Stimulated activated CD8-positive, alpha-beta memory T cell treated with anti-CD3 and anti-CD28 coated beads, Interleukin-15, amount 100 ng/mL, for 1 hour (primary cell): Measurements from ENCODE around the gene SERPINE1.
"Not testable (repeated sequence)": the region's sequence is repeated elsewhere in the genome, so short reads cannot be mapped to it uniquely, and the experiment has no call there.

ENCODE experiments used
- DNase-seq: peaks from one replicate; pipeline ENCODE4 v3.0.0-alpha.2; 2020; ENCODE audit warnings: low read depth

SERPINE1 gene

DNA sequence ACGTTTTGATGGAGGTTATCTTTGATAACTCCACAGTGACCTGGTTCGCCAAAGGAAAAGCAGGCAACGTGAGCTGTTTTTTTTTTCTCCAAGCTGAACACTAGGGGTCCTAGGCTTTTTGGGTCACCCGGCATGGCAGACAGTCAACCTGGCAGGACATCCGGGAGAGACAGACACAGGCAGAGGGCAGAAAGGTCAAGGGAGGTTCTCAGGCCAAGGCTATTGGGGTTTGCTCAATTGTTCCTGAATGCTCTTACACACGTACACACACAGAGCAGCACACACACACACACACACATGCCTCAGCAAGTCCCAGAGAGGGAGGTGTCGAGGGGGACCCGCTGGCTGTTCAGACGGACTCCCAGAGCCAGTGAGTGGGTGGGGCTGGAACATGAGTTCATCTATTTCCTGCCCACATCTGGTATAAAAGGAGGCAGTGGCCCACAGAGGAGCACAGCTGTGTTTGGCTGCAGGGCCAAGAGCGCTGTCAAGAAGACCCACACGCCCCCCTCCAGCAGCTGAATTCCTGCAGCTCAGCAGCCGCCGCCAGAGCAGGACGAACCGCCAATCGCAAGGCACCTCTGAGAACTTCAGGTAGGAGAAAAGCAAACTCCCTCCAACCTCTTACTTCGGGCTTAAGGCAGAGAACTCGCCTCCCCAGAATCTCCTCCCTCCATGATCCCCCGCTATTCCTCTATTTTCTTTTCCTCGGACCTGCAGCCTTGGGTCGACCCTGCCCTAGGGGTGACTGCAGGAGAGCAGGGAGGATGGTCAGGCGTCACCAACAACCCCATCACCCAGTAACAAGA is at the start of gene SERPINE1:
Gene SERPINE1, plus strand, starts transcription at position 454 of the 809 bp plus-strand sequence. CDS start 1,290 bp downstream, outside the sequence.
- DNase-seq = peak; percentile 14

DNA sequence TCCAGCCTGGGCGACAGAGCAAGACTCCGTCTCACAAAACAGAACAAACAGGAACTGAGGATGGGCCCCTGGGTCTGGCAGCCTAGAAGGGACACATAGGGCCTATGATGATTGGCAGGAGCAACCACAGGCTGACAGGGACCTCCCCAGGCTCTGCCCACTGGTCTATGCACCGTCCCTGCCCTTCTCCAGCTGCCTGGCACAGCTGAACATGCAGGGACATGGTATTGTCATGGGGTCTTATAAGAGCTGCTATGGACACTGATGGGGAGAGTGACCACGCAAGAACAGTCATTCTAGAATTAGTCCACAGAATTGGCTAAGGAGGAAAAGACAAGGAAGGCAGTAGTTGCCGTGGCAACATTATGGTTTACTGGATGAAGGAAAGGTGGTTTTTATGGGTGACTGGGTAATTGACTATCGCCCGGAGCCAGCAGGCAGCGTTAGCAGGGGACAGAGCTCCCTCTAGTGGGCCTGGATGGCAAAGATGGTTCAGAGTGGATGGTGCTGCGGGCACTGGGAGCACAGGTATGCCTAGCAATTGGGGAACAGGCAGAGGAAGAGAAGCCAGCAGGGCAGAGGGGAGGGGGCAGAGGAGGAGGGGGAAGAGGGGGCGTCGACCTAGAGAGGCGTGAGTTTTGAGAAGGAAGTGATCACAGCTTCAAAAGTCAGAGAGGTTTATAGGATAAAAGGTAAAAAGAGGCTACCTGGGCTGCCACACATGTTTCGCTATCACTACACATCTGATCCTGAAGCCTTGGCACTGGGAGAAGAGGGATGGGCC is 49.4 kb upstream of the SERPINE1 start:
- peak; percentile 82 for DNase-seq

DNA sequence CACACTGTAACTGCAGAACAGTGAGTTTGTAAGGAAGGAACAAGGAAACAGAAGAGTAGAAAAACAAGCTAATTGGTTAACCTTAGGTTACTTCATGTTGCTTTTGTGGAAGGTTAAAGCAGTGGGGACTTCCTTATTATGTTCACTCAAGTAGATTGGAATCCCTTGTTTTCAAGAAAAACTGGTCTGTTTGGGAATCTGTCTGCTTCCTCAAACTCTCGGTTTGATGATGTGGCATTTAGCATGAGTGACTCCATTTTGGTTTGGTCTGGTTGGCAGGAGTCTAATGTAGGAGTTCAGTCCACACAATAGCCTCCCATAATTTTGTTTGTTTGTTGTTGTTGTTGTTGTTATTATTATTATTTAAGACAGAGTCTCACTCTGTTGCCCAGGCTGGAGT is 45.5 kb upstream of the SERPINE1 start:
- DNase-seq = no peak

DNA sequence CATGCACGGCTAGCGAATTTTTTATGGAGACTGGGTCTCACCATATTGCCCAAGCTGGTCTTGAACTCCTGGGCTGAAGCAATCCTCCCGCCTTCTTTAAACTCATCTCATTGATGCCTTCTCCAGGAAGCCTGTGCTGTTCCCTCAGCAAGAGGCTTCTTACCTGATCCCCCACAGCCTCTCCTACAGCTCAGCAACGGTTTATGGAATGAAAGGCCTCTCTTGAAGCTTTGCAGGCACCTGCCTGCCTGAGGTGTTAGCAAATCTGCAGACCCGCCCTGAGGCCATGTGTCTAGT is 42.1 kb upstream of the SERPINE1 start:
- no peak for DNase-seq

DNA sequence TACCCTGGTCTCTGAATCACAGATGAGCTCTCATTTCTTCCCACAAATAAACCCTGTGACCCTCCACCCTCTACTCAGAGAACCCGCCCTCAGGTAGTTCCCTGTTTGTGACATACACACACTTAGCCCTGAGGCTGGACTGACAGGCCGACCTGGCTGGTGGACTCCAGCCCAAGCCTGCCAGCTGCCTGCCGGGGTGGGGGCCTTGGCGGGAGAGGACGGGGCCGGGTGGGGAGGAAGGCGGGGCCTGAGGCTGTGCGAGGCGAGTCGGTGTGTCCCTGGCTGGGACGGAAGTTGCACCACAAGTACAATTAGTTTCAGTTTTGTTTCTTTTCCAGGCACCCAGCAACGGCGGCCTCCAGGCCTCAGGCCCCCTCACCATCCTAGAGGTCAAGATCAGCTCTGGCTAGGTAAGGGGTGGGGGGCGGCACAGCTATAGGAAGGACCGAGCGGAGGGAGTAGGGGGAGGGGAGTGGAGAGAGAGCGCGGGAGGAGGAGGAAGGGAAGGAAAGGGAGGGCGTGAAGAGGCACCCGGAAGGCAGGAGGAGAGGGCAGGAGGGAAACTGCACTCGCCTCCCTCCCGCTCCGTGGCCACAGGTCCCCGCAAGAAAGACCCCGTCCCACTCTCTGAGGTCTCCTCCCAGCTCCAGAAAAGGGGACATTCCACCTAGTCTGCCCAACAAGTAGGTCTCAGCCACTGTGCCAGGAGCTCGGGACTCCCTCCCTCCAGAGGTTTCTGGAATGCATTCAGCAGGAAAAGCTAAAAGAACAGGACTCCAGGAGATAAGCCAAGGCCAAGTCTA is 41.5 kb upstream of the SERPINE1 start, which contains the start of gene TRIM56:
Gene TRIM56, plus strand, starts transcription at position 320 of the 803 bp plus-strand sequence. CDS start 1,832 bp downstream, outside the sequence.
- DNase-seq = peak; percentile 52

DNA sequence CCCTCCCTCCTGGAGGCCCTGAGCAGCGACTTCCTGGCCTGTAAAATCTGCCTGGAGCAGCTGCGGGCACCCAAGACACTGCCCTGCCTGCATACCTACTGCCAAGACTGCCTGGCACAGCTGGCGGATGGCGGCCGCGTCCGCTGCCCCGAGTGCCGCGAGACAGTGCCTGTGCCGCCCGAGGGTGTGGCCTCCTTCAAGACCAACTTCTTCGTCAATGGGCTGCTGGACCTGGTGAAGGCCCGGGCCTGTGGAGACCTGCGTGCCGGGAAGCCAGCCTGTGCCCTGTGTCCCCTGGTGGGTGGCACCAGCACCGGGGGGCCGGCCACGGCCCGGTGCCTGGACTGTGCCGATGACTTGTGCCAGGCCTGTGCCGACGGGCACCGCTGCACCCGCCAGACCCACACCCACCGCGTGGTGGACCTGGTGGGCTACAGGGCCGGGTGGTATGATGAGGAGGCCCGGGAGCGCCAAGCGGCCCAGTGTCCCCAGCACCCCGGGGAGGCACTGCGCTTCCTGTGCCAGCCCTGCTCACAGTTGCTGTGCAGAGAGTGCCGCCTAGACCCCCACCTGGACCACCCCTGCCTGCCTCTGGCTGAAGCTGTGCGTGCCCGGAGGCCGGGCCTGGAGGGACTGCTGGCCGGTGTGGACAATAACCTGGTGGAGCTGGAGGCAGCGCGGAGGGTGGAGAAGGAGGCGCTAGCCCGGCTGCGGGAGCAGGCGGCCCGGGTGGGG is 39.4 kb upstream of the SERPINE1 start:
- no peak for DNase-seq

DNA sequence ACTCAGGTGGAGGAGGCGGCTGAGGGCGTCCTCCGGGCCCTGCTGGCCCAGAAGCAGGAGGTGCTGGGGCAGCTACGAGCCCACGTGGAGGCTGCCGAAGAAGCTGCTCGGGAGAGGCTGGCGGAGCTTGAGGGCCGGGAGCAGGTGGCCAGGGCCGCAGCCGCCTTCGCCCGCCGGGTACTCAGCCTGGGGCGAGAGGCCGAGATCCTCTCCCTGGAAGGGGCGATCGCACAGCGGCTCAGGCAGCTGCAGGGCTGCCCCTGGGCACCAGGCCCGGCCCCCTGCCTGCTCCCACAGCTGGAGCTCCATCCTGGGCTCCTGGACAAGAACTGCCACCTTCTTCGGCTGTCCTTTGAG is 38.9 kb upstream of the SERPINE1 start:
- no peak for DNase-seq

DNA sequence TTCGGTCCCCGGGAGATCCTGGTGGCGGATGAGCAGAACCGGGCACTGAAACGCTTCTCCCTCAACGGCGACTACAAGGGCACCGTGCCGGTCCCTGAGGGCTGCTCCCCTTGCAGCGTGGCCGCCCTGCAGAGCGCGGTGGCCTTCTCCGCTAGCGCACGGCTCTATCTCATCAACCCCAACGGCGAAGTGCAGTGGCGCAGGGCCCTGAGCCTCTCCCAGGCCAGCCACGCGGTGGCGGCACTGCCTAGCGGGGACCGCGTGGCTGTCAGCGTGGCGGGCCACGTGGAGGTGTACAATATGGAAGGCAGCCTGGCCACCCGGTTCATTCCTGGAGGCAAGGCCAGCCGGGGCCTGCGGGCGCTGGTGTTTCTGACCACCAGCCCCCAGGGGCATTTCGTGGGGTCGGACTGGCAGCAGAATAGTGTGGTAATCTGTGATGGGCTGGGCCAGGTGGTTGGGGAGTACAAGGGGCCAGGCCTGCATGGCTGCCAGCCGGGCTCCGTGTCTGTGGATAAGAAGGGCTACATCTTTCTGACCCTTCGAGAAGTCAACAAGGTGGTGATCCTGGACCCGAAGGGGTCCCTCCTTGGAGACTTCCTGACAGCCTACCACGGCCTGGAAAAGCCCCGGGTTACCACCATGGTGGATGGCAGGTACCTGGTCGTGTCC is 37.9 kb upstream of the SERPINE1 start:
- DNase-seq = no peak

DNA sequence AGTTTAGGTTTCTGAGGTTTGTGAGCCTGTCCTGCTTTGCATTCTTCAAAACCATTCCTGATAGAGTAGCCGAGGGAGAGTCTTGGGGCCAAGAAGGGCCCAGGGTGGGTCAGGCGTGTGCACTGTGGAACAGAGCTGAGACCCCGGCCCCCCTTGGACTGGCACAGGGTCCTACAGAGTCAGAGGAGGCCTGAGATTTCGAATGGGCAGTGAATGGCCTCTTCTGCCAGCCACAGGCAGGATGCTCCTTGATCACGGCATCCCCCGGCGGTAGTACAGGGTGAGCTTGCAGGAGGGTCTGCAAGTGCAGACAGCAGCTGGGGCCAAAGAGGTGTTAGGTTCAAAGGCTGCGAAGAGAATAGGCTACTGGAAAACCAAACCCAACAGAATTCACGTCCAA is 37.0 kb upstream of the SERPINE1 start:
- no peak for DNase-seq

DNA sequence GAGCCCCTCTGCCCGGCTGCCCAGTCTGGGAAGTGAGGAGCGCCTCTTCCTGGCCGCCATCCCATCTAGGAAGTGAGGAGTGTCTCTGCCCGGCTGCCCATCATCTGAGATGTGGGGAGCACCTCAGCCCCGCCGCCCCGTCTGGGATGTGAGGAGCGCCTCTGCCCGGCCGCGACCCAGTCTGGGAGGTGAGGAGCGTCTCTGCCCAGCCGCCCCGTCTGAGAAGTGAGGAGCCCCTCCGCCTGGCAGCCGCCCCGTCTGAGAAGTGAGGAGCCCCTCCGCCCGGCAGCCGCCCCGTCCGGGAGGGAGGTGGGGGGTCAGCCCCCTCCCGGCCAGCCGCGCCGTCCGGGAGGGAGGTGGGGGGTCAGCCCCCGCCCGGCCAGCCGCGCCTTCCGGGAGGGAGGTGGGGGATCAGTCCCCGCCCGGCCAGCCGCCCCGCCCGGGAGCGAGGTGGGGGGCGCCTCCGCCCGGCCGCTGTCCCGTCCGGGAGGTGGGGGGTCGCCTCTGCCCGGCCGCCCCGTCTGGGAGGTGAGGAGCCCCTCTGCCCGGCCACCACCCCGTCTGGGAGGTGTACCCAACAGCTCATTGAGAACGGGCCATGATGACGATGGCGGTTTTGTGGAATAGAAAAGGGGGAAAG is 34.5 kb upstream of the SERPINE1 start:
- not testable (repeated sequence) for DNase-seq

DNA sequence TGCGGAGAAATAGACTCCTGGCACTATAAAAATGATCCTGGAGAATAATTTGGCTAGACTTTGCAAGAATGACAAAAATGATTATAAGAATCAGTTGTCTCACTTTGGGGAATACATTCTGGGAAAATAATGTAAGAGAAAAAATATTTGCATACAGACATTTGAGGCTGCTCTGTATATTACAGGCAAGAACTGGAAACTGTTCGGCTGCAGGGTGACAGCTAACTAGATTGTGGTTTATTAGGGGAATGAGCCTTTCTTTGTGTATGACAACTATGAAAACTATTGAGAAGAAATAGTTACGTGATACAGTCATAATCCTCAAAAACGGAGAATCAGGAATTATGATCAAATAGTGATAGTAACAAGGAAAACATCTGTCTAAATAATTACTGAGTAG is 33.0 kb upstream of the SERPINE1 start:
- no peak for DNase-seq

DNA sequence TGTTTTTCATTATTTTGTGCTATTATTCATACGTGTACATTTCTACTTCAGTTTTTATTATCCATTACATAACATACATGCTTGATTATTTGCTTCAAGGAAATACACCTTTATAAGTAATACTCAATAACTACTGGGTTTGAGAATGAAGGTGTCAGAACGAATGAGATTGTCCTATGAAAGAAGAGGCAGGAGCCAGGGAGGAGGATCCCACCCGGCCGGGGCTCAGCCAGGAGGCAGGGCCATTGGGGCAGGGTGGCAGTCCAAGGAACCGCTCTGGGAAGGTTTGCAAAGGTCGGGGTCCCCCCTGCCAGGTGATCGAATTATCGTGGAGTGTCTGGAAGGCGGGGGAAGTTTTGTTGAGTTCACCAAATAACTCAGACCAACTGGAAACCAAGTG is 32.5 kb upstream of the SERPINE1 start:
- DNase-seq = no peak

DNA sequence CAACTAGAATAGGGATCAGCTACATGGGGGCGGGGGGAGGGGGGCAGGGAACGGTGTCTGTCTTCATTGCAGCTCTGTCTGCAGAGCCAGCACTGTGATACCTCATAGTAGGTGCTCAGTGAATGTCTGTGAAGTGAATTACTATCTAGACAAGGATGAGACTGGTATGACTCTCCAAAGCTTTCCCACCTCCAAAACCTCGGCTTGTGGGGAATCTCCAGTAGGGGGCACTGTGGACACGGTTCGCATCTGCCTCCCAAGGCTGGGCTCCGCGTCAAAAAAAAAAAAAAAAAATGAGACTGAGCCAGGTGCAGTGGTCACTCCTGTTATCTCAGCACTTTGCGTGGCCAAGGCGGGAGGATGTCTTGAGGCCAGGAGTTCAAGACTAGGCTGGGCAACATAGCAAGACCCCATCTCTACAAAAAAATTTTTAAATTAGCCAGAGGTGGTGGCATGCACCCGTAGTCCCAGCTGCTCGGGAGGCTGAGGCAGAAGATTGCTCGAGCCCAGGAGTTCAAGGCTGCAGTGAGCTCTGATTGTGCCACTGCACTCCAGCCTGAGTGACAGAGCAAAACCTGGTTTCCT is 32.0 kb upstream of the SERPINE1 start:
- no peak for DNase-seq

DNA sequence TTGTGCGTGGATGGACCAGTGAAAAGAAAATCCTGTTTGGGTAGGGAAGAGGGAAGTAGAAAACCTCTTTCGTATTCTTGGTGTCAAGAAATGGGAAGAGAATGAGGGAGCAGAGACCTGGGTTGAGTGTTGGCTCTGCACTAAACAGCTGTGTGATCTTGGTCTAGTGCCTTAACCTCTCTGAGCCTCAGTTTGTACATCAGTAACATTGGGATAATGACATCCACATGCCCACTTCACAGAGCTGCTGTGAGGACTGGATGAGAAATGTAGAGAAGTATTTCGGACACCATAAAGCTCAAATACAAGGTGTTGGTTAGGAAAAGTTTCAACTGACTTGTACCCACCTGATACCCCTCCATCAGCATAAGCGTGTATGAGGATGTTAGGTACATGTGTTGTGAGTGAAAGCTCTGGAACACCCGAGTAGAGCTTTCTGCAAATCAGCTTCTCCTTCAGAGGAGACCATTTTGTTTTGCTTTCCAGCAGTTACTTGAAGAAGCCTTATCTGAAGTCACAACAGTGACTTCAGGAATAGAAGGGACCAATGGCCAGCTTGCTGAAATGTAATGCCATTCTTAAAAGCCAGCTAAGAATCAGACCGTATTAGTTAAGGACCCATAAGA is 30.5 kb upstream of the SERPINE1 start:
- DNase-seq = no peak

DNA sequence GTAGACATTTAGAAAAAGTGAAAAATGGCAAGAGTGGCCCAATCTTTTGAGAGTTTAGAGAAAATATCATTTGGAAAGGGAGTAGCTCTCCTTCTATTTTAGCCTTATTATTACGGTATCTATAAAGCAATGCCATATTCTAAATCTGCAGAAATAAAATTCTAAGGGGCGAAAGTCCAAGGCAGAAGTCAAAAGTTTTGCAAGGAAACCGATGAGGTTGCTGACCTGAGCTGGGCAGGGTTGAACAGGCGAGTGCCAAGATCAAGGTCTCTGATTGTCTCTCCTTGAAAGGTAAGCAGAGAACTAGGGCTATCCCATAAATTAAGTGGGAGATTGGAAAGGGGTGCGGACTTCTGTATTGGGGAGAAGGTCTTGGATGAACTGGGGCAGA is 30.0 kb upstream of the SERPINE1 start:
- DNase-seq = no peak

DNA sequence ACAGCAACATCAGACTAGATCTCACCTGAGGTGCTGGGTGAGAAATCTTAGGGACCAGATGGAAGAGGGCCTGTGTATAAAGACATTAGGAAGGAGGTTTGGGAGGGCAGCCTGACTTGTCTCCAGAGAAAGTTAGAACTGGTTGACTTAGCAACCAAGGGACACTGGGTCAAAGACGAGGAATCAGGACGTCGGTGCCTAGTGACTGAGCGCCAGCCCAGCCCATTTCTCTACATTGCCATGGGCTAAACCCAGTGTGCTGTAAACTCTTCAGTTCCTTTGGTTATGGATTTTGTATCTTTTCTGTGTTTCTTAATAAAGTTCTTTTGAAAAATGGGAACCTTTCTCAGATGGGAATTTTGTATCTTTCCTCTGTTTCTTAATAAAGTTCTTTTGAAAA is 29.3 kb upstream of the SERPINE1 start:
- no peak for DNase-seq

DNA sequence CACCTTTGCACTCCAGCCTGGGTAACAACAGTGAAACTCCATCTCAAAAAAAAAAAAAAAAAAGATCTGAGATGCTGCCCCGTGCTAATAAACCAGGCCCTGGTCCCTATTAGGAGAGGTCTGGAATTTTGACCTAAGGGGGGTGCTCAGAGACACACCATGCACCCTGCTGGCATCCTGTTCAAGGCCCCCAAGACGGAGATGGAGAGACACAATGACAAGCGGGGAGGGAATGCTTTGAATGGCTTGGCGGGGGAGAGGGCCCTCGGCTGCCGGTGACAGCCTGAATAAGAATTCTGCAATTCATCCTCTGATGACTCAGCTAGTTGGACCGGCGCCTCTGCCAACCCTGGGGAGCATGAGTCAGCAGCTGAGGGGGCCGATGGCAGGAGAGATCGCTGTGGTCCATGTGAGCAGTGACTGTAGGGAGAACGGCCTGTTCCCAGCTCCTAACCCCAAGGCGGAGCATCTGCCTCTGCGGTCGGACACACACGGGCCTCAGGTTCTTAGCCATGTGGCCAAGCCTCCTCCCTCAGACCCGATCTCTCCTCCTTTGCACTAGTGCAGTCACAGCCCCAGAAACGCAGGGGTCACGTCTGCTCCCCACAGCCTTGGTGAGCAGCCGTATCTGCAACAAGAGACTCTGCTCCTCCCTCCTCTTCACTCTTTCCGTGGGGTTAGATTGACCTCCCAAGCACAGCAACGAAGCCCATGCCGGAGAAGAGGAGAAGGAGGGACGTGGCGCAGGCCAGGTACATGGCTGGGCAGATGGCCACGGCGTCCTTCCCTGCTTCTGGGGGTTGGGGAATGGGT is 26.7 kb upstream of the SERPINE1 start:
- no peak for DNase-seq

DNA sequence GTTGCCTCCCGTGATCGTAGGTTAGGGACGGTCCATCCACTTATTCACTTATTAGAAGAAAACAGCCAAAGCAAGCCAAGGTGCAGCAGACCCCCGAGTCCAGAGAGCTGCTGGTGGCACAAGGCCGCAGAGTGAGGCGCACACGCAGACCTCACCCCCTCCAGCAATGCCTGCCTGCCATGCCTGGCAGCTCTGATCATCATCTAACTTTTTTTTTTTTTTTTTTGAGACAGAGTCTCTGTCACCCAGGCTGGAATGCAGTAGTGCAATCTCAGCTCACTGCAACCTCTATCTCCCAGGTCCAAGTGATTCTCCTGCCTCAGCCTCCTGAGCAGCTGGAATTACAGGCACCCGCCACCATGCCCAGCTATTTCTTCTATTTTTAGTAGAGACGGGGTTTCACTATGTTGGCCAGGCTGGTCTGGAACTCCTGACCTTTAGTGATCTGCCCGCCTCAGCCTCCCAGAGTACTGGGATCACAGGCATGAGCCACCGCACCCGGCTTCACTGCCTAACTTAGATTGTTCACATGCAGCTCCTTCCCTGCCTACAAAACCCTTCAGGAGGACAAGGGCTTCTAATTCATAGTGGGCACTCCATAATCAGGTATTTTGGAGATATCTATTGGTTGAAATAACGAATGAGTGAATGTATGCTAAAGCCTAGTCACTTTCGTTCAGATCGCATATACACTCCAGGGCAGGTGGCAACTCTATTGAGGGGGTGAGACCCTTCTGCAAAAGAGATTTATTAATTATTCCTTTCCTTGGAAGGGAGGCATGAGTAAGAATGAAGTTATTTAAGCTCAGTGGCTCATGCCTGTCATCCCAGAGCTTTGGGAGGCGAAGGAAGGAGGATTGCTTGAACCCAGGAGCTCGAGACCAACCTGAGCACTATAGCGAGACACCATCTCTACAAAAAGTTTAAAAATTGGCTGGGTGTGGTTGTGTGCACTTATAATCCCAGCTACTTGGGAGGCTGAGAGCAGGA is 25.8 kb upstream of the SERPINE1 start:
- no peak for DNase-seq
